GM12801 (cell line): ENCODE results near the gene CELF4.

ENCODE experiments used
- TF ChIP-seq, protein P1 (sequence below): IDR thresholded peaks from one replicate; pipeline ENCODE4 v1.5.1; 2011; ENCODE audit warnings: control low read depth; ENCODE audit not compliant: insufficient read length; ENCODE audit errors: extremely low read depth

CELF4 gene

DNA sequence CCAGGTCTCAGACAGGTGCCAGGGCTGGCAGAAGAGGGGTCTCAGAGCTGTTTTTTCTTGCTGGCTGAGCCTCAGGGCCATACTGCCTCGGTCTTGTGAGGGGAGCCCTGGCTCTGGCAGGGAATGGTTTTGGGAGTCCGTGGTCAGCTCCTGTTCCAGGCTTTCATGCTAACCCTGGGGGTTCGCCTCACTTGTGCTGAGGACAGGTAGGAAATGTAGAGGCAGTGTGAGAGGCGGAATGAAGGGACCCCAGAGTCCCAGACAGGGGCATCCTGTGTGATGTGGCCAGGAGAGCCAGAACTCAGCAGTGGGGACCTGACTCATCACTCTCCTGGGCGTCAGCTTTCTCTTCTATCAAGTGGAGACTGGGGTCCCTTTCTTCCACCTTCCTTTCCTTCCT lies 5.7 kb upstream of the CELF4 start:
- TF ChIP-seq, protein P1, sequence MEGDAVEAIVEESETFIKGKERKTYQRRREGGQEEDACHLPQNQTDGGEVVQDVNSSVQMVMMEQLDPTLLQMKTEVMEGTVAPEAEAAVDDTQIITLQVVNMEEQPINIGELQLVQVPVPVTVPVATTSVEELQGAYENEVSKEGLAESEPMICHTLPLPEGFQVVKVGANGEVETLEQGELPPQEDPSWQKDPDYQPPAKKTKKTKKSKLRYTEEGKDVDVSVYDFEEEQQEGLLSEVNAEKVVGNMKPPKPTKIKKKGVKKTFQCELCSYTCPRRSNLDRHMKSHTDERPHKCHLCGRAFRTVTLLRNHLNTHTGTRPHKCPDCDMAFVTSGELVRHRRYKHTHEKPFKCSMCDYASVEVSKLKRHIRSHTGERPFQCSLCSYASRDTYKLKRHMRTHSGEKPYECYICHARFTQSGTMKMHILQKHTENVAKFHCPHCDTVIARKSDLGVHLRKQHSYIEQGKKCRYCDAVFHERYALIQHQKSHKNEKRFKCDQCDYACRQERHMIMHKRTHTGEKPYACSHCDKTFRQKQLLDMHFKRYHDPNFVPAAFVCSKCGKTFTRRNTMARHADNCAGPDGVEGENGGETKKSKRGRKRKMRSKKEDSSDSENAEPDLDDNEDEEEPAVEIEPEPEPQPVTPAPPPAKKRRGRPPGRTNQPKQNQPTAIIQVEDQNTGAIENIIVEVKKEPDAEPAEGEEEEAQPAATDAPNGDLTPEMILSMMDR, result no peak

DNA sequence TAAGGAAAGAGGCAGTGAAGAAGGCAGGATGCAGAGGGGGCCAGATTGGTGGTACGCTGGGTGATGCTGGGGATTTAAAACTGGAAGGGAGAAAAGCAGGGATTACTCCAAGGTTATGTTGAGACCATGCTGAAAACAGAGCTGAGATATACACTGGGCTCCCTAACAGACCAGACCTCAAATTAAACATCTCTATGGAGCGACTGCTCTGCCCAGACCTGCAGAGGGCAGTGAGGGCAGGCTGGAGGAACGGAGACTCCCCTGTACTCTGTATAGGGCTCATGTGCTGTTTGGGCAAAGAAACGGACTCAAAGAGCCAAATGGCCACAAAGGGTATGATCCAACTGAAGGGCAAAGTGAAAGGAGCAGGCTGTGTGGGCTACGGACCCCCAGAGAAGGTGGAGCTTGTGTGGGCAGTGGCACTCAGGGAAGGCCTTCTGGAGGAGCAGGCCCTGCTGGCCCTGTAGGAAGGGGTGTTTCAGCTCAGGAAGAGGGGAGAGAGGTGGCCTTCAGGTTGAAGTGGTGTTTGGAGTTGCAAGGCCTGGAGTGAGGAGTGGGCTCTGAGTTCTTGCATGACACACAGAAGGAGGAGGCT lies 4.8 kb upstream of the CELF4 start:
- TF ChIP-seq, protein P1, result no peak

DNA sequence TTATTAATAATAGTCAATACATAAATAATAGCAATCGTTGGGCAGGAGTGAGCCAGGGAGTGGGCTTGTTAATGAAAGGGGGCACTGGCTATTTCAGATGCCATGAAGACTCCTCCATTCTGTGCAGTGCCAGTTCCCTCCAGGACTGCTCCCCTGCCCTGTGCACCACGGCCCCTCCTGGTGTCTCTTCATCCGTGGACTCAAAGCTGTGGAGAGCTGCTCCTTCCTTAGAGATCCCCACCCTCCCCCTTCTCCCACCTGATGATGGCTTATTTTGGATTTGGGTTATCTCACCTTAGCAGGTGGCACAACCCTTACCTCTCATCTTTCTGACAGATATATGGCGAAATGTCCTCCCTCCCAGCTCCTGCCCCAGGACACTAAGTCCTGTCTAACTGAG lies 3.1 kb upstream of the CELF4 start:
- TF ChIP-seq, protein P1, result no peak

DNA sequence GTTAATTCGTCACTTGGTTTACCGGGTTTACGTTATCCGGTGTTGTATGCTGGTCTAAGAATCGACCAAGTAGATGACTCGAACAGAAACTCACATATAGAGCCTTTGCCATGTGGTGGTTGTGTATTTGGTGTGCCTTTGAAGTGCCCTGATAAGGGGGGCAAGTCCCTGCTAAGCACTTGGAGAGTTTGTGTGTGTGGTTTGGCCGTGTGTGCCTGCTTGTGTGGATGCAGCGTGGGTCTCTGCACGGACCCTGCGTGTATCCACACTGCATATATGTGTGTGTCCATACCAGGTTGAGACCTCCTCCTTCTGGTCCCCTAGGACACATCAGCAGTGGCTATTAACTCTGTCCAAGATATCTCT lies 2.4 kb upstream of the CELF4 start:
- TF ChIP-seq, protein P1, result no peak

DNA sequence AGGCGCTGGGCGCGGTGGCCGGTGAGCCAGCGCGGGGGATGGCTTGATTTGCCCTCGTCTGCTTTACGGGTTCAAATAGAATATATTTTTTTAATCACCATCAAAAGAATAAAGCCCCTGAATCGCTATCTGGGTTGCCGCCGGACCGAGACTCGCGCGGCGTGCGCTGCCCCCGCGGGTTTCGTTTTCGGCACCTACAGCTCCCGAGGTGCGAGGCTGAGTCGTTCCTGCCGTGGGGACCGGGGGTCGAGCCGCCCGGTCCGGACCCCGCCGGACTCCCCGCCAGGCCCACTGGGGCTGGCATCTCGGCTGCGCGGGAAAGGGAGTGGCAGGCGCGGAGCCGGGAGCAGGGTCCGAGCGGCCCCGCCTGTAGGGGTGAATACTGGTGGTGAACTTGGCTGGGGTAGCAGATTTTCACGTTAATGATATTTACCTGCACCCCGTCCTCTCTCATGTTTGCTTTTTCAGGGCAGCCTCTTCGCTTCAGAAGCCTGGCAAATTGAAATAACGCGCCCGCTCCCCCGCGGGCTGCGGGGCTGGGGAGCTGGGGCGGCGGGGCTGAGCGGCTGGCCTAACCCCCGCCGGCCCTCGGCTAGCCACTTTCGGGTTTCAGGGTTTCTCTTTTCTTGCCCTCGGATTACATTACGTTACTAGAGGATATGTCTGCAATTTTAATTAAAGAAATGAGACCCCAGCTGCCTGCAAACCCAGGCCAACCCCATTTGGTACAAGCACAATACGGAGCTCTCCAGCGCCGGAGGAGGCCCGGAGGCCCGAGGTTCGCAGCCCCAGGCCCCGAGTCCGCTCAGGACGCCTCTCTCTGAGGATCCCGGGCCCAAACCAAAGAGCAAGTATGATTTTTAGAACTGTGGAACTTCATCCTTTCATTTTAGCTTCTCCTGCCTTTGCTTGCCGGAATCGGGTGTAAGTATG lies 1.7 kb upstream of the CELF4 start:
- TF ChIP-seq, protein P1, result no peak

DNA sequence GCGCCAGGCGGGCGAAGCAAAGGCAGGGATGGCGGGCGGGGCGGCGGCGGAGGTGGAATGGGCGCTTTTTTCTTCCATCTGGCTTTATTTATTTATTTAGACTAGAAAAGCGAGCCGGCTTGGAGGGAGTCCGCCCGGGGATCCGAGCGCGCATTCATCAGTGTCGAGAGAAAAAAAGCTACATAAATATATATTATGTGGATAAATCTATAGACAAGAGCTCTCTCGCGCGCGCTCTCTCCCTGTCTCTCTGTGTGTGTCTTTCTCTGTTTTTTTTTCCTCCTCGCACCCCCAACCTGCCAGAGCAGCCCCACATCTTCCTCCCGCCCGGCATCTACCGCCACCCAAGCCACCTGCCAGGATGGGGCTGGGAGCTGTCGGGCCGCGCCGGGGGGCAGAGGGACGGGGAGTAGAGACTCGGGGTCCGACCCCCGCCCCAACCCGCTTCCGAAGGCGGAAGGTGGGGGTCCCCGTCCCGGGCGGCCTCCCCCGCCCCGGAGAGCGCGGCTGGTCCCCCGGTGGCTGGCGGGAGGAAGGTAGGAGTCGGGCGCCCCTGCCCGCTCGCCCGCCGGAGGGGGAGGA lies 972 bp upstream of the CELF4 start:
- TF ChIP-seq, protein P1, result no peak

DNA sequence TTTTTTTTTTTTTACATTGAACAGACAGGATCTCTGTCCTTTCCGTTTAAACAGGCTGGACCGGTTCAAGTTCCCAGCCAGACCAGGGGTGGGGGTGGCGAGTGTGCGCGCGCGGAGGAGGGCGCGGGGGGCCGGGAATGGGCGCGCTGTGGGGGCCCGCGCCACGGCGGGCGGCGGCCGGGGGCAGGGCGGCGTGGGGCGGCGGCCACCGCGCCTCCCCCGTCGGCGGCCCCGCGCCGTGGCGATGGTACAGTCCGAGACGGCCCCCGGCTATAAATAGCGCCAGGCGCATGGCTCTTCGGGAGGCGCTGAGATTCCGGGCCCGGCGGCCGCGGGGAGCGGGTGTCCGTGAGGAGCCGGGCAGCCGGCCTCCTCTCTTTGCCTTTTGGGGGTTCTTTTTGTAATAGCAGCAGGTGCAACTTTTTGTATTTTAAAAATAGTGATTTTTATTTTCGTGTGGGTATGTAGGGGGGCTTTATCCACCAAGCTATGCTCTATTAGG lies 430 bp upstream of the CELF4 start:
- TF ChIP-seq, protein P1, result no peak
